ENCODE measurements around the gene NXNL1.

DNA sequence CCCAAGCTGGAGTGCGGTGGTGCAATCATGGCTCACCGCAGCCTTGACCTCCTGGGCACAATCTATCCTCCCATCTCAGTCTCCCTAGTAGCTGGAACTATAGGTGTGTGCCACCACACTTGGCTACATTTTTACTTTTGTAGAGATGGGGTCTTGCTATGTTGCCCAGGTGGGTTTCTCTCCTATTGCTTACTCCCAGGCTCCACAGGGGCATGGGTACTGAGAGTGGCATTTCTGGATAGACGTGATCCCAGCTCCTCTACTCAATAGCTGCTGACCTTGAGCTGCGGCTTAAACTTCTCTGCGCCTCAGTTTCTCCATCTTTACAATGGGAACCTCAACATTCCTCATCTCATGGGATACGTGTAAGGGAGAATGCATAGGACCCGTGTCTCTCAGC, 29.3 kb downstream of the NXNL1 start:
- TF ChIP-seq, protein P1, sequence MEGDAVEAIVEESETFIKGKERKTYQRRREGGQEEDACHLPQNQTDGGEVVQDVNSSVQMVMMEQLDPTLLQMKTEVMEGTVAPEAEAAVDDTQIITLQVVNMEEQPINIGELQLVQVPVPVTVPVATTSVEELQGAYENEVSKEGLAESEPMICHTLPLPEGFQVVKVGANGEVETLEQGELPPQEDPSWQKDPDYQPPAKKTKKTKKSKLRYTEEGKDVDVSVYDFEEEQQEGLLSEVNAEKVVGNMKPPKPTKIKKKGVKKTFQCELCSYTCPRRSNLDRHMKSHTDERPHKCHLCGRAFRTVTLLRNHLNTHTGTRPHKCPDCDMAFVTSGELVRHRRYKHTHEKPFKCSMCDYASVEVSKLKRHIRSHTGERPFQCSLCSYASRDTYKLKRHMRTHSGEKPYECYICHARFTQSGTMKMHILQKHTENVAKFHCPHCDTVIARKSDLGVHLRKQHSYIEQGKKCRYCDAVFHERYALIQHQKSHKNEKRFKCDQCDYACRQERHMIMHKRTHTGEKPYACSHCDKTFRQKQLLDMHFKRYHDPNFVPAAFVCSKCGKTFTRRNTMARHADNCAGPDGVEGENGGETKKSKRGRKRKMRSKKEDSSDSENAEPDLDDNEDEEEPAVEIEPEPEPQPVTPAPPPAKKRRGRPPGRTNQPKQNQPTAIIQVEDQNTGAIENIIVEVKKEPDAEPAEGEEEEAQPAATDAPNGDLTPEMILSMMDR (IDR thresholded peaks at IDR 0.05): no peak
- TF ChIP-seq, protein P2, sequence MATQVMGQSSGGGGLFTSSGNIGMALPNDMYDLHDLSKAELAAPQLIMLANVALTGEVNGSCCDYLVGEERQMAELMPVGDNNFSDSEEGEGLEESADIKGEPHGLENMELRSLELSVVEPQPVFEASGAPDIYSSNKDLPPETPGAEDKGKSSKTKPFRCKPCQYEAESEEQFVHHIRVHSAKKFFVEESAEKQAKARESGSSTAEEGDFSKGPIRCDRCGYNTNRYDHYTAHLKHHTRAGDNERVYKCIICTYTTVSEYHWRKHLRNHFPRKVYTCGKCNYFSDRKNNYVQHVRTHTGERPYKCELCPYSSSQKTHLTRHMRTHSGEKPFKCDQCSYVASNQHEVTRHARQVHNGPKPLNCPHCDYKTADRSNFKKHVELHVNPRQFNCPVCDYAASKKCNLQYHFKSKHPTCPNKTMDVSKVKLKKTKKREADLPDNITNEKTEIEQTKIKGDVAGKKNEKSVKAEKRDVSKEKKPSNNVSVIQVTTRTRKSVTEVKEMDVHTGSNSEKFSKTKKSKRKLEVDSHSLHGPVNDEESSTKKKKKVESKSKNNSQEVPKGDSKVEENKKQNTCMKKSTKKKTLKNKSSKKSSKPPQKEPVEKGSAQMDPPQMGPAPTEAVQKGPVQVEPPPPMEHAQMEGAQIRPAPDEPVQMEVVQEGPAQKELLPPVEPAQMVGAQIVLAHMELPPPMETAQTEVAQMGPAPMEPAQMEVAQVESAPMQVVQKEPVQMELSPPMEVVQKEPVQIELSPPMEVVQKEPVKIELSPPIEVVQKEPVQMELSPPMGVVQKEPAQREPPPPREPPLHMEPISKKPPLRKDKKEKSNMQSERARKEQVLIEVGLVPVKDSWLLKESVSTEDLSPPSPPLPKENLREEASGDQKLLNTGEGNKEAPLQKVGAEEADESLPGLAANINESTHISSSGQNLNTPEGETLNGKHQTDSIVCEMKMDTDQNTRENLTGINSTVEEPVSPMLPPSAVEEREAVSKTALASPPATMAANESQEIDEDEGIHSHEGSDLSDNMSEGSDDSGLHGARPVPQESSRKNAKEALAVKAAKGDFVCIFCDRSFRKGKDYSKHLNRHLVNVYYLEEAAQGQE (IDR thresholded peaks at IDR 0.05; ENCODE audit: insufficient read depth in 1 of 2, low read depth in 2 of 2, low read length in 1 of 2): no peak
- no peak for TF ChIP-seq POLR2AphosphoS5 (IDR thresholded peaks at IDR 0.05; ENCODE audit: low read depth, low read length)
- TF ChIP-seq TCF7L2 (IDR thresholded peaks at IDR 0.05; ENCODE audit: low read depth, low read length): no peak

All from Panc1 (cell line).